ENCODE measurements around the gene RSRC1. TPM values are rescaled to one million over a fixed set of nuclear protein-coding genes. Genes with fewer than 3 reads are reported as not detected.

RSRC1 gene
- total and polyA plus RNA-seq, 7 donors: 12.9 to 27.2 (median 19.7) TPM

GRCh38 chr3:158354713-158355112 is 244.8 kb downstream of the RSRC1 start:
- DNase-seq (no peak), ATAC-seq (no peak)
- no peak for TF ChIP-seq CTCF (IDR thresholded peaks at IDR 0.05)
- no peaks in the 10 kb centered on the region for H3K27me3 ChIP-seq (ENCODE audit: insufficient read depth in 3 of 3, low read length in 2 of 3)
- H3K36me3 ChIP-seq (ENCODE audit: insufficient read depth in 1 of 2, low read depth in 1 of 2): no peaks in the 10 kb centered on the region
- no peak overlapping the region for H3K27ac ChIP-seq
- intact Hi-C loops (cut with DNase I): no loop called here
- WGBS, 3 donors: 94 to 96% (median 94%) methylated on average over 2 of the region's 2 CpGs
- H3K4me3 ChIP-seq: no peak overlapping the region
- no peaks in the 10 kb centered on the region for H3K9me3 ChIP-seq
- H3K4me1 ChIP-seq: peaks cover 6% of the 10 kb centered on the region

- no peaks in the 10 kb centered on the region for H3K36me3 ChIP-seq (ENCODE audit: insufficient read depth in 1 of 2, low read depth in 1 of 2)
- WGBS, 3 donors: 79 to 92% (median 85%) methylated on average over 4 of the region's 4 CpGs
- peaks cover 6% of the 10 kb centered on the region for H3K4me1 ChIP-seq
- ATAC-seq (no peak), DNase-seq (no peak)
- intact Hi-C loops (cut with DNase I): no loop called here
- no peak for TF ChIP-seq CTCF (IDR thresholded peaks at IDR 0.05)
- H3K27ac ChIP-seq: no peak overlapping the region
- no peaks in the 10 kb centered on the region for H3K9me3 ChIP-seq
- no peak overlapping the region for H3K4me3 ChIP-seq
- no peaks in the 10 kb centered on the region for H3K27me3 ChIP-seq (ENCODE audit: insufficient read depth in 3 of 3, low read length in 2 of 3)
Measured at GRCh38 chr3:158355623-158356588, 246.0 kb downstream of the RSRC1 start.

- no peak for TF ChIP-seq CTCF (IDR thresholded peaks at IDR 0.05)
Measured at GRCh38 chr3:158359339-158359738, 249.4 kb downstream of the RSRC1 start.

GRCh38 chr3:158360756-158361448 is 251.0 kb downstream of the RSRC1 start:
- DNase-seq (no peak), ATAC-seq (peak in 1 of 4 donors; percentile 13)
- Histone ChIP-seq H3K27ac (no peak overlapping the region), H3K4me3 (no peak overlapping the region), H3K9me3 (no peaks in the 10 kb centered on the region), H3K27me3 (ENCODE audit: insufficient read depth in 3 of 3, low read length in 2 of 3) (no peaks in the 10 kb centered on the region), H3K4me1 (peaks cover 5% of the 10 kb centered on the region), H3K36me3 (ENCODE audit: insufficient read depth in 1 of 2, low read depth in 1 of 2) (no peaks in the 10 kb centered on the region)
- WGBS, 3 donors: 89 to 99% (median 95%) methylated on average over 11 of the region's 11 CpGs
- no peak for TF ChIP-seq CTCF (IDR thresholded peaks at IDR 0.05)
- intact Hi-C loops (cut with DNase I): no loop called here

More at GRCh38 chr3:158359339-158359738, 249.4 kb downstream of the RSRC1 start:
- no peak for DNase-seq
- no peak for ATAC-seq
- Histone ChIP-seq H3K27me3 (ENCODE audit: insufficient read depth in 3 of 3, low read length in 2 of 3) (no peaks in the 10 kb centered on the region), H3K36me3 (ENCODE audit: insufficient read depth in 1 of 2, low read depth in 1 of 2) (no peaks in the 10 kb centered on the region), H3K27ac (no peak overlapping the region), H3K9me3 (no peaks in the 10 kb centered on the region), H3K4me3 (no peak overlapping the region), H3K4me1 (peaks cover 6% of the 10 kb centered on the region)
- WGBS, 3 donors: 33 to 41% (median 34%) methylated on average over 6 of the region's 6 CpGs
- intact Hi-C loops (cut with DNase I): no loop called here
